ENCODE measurements around the gene LPP.

The LPP gene

GRCh38 chr3:188199386-188199785 lies 45.4 kb downstream of the LPP start:
- no peak for DNase-seq

- no peak for DNase-seq
Measured at GRCh38 chr3:188200481-188200880, 46.5 kb downstream of the LPP start.

GRCh38 chr3:188202358-188203138 lies 48.6 kb downstream of the LPP start:
- no peak for DNase-seq

GRCh38 chr3:188204526-188204925 lies 50.6 kb downstream of the LPP start:
- no peak for DNase-seq

- no peak for DNase-seq
Measured at GRCh38 chr3:188205992-188206416, 52.0 kb downstream of the LPP start.

- DNase-seq, result no peak
Measured at GRCh38 chr3:188206787-188207186, 52.8 kb downstream of the LPP start.

GRCh38 chr3:188207941-188208515 lies 54.1 kb downstream of the LPP start:
- DNase-seq, result no peak

GRCh38 chr3:188208516-188208981 lies 54.6 kb downstream of the LPP start:
- DNase-seq, result no peak

GRCh38 chr3:188209034-188209433 lies 55.1 kb downstream of the LPP start:
- no peak for DNase-seq

- DNase-seq, result no peak
Measured at GRCh38 chr3:188209740-188210139, 55.8 kb downstream of the LPP start.

GRCh38 chr3:188211476-188211875 lies 57.5 kb downstream of the LPP start:
- no peak for DNase-seq

GRCh38 chr3:188212308-188212969 lies 58.5 kb downstream of the LPP start:
- DNase-seq, result no peak

- no peak for DNase-seq
Measured at GRCh38 chr3:188214442-188214841, 60.5 kb downstream of the LPP start.

GRCh38 chr3:188215129-188215528 lies 61.2 kb downstream of the LPP start:
- DNase-seq, result no peak

GRCh38 chr3:188217011-188217463 lies 63.1 kb downstream of the LPP start:
- no peak for DNase-seq

- no peak for DNase-seq
Measured at GRCh38 chr3:188217726-188218125, 63.8 kb downstream of the LPP start.

- no peak for DNase-seq
Measured at GRCh38 chr3:188218603-188219002, 64.6 kb downstream of the LPP start.

GRCh38 chr3:188219147-188219546 lies 65.2 kb downstream of the LPP start:
- DNase-seq, result no peak

- no peak for DNase-seq
Measured at GRCh38 chr3:188220097-188220788, 66.3 kb downstream of the LPP start.

GRCh38 chr3:188220988-188221818 lies 67.2 kb downstream of the LPP start:
- no peak for DNase-seq

- no peak for DNase-seq
Measured at GRCh38 chr3:188223936-188224335, 70.0 kb downstream of the LPP start.

GRCh38 chr3:188227442-188227841 lies 73.5 kb downstream of the LPP start:
- DNase-seq, result no peak
